Neutrophil (primary cell): ENCODE data around the gene ZNF396.

Source experiments
- H3K27ac ChIP-seq: fragments of 200-600 bp; sonication (generic); 2 replicates; pipeline ENCODE4 v1.5.1; 2016; ENCODE audit warnings: mild to moderate bottlenecking, moderate library complexity
- H3K27me3 ChIP-seq: fragments of 200-600 bp; sonication (generic); 2 replicates; pipeline ENCODE4 v1.6.0; 2016; ENCODE audit warnings: mild to moderate bottlenecking
- H3K36me3 ChIP-seq: fragments of 200-600 bp; sonication (generic); 2 replicates; pipeline ENCODE4 v1.5.1; 2017
- H3K4me1 ChIP-seq, 2 experiments: fragments of 200-600 bp in 1 of 2; sonication (generic) in 1 of 2; 1 replicate in 1 of 2; 2 replicates in 1 of 2; pipeline versions ENCODE4 v1.5.1 to v1.6.1; 2013 to 2016; ENCODE audit warnings: low read depth in 1 of 2, low read length in 1 of 2, mild to moderate bottlenecking in 1 of 2, moderate library complexity in 1 of 2; ENCODE audit not compliant: control insufficient read depth in 1 of 2, insufficient read depth in 1 of 2
- H3K4me3 ChIP-seq, 2 experiments: fragments of 200-600 bp in 1 of 2; sonication (generic) in 1 of 2; 1 replicate in 1 of 2; 2 replicates in 1 of 2; pipeline ENCODE4 v1.5.1; 2013 to 2016; ENCODE audit warnings: low read depth in 1 of 2, low read length in 1 of 2, mild to moderate bottlenecking in 1 of 2, moderate library complexity in 1 of 2
- H3K9me3 ChIP-seq: fragments of 200-600 bp; sonication (generic); 2 replicates; pipeline ENCODE4 v1.5.1; 2016
- TF ChIP-seq, protein P1 (sequence below): fragments of 200-600 bp; sonication (generic); IDR thresholded peaks from 2 replicates; pipeline ENCODE4 v1.5.1; 2016; ENCODE audit warnings: antibody characterized with exemption

ZNF396 gene

DNA sequence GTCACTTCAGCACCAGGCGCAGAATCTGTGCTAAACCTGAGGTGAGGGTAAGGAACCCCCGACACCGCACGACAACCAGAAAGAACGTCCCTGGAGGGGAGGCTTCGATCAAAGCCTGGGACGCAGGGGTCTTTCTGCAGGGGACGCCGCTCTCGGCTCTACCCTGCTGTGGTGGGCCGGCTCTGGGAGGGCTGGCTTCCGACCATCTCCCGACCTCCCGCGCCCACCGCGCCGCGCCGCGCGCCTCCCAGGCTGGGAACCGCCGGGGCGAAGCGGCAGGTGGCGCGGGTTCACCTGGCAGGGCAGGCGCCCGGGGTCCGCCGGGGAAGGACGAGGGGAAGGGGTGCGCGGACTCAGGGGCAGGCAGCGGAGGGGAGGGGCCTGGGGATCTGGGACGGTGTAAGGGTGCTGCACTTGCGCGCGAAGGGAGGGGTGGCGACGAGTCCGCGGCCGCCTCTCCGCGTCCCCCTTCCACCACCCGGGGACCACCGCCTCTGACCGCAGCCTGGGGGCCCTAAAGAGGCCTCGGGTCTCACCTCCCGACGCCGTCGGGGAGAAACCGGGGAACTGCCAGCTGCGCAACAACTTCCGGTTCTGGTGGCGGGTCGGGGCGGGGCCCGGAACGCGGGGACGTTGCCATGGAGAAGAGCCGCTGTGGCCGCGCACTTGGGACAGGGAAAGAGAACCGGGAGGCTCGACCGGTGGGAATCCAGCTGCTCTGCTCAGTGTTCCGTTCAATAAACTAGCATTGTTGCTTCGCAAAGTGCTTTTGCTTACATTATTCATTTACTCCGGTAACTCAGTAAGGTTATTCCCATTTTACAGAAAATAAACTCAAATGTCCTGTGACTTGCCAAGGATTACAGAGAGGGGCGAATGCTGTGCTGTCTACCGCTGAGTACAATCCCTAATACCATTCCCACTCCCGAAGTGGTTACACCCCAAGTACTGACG is at the start of gene ZNF396:
ZNF396 (minus strand) TSS at position 596 of the 954 bp plus-strand sequence. CDS start 3,045 bp downstream, outside the sequence.
- no peaks in the 10 kb centered on the region for H3K9me3 ChIP-seq
- H3K4me3 ChIP-seq, result peak within 1 kb of the TSS; percentile 83 to 88
- H3K4me1 ChIP-seq, result peaks cover 15 to 19% of the 10 kb centered on the region in 2 experiments
- peak within 1 kb of the TSS; percentile 88 for H3K27ac ChIP-seq
- TF ChIP-seq, protein P1, sequence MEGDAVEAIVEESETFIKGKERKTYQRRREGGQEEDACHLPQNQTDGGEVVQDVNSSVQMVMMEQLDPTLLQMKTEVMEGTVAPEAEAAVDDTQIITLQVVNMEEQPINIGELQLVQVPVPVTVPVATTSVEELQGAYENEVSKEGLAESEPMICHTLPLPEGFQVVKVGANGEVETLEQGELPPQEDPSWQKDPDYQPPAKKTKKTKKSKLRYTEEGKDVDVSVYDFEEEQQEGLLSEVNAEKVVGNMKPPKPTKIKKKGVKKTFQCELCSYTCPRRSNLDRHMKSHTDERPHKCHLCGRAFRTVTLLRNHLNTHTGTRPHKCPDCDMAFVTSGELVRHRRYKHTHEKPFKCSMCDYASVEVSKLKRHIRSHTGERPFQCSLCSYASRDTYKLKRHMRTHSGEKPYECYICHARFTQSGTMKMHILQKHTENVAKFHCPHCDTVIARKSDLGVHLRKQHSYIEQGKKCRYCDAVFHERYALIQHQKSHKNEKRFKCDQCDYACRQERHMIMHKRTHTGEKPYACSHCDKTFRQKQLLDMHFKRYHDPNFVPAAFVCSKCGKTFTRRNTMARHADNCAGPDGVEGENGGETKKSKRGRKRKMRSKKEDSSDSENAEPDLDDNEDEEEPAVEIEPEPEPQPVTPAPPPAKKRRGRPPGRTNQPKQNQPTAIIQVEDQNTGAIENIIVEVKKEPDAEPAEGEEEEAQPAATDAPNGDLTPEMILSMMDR, result peak; percentile 22
- H3K27me3 ChIP-seq, result no peaks in the 10 kb centered on the region
- H3K36me3 ChIP-seq, result no peaks in the 10 kb centered on the region

DNA sequence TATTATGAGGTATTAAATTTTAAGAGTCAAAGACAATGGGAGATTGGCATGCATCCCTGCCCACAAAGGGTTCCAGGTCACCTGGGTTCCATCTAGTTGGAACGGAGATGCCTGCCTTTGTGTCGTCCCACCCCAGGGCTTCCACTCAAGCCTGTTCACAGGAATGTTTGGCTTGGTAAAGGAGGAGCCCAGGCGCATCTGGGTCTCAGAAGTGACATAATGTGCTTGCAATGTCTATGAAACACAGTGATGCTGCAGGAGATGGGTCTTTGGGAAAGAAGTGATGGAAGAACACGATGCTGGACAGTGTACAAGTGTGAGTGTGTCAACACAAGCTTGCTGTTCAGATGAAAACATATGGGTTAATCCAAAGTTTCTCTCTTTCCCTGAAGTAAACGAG is 49.6 kb upstream of the ZNF396 start:
- TF ChIP-seq, protein P1, result no peak
- Histone ChIP-seq H3K4me3 (no peak overlapping the region), H3K4me1 (no peaks in the 10 kb centered on the region), H3K36me3 (no peaks in the 10 kb centered on the region), H3K27ac (no peak overlapping the region), H3K9me3 (no peaks in the 10 kb centered on the region), H3K27me3 (no peaks in the 10 kb centered on the region)

DNA sequence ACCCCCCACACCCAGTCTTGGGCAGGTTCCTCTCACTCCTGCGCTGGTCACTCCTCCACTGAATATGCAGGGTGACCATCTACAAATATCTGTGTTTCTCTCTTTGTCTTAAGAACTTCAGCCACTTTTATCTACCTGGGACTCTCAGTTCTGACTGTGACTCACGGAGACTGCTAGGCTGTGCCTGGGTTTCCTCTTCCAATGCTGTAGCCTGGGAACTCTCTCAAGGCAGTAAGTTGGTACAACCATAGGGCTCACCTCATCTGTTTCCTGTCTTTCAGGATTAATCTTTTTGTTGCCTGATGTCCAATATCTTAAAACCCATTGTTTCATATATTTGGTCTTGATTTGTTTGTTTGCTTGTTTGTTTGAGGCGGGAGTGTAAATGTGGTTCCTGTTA is 47.2 kb upstream of the ZNF396 start:
- H3K27ac ChIP-seq, result no peak overlapping the region
- TF ChIP-seq, protein P1, result no peak
- H3K9me3 ChIP-seq, result no peaks in the 10 kb centered on the region
- no peaks in the 10 kb centered on the region for H3K27me3 ChIP-seq
- H3K36me3 ChIP-seq, result no peaks in the 10 kb centered on the region
- H3K4me1 ChIP-seq, result no peaks in the 10 kb centered on the region
- H3K4me3 ChIP-seq, result no peak overlapping the region

DNA sequence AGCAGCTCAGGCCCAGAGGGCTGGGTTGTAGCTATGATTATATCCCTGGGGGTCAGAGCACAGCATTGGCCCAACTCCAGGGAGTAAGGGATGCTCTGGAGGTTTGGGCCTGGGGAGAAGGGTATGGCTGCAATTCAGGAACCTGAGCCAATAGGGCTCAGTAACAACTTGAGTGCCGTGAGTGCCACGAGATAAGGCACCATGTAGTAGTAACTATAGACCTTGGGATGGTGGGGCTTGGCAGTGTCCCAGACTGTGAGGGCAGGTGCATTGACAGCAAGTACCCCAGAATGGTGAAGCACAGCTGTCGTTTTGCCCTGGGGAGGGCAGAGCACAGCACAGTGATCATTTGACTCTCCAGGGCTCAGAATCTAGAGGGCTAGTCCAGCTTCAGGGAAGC is 45.1 kb upstream of the ZNF396 start:
- Histone ChIP-seq H3K27me3 (no peaks in the 10 kb centered on the region), H3K36me3 (no peaks in the 10 kb centered on the region), H3K4me1 (no peaks in the 10 kb centered on the region), H3K4me3 (no peak overlapping the region), H3K9me3 (no peaks in the 10 kb centered on the region), H3K27ac (no peak overlapping the region)
- TF ChIP-seq, protein P1, result no peak

DNA sequence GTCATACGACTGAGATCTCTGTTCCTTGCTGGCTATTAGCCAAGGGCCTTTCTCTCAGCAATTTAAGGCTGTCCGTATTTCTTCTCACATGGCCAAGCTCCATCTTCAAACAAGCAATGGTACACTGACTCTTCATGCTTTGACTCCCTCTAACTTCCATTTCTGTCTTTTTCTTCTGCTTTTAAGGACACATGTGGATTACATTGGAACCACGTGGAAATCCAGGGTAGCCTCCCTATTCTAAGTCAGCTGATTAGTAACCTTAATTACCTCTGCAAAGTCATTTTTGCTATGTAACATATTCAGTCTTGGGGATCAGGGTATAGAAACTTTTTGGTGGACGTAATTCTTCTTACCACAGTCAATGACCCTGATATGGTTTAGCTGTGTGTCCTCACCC is 41.5 kb upstream of the ZNF396 start:
- Histone ChIP-seq H3K36me3 (no peaks in the 10 kb centered on the region), H3K27ac (no peak overlapping the region), H3K27me3 (no peaks in the 10 kb centered on the region), H3K9me3 (no peaks in the 10 kb centered on the region), H3K4me1 (no peaks in the 10 kb centered on the region), H3K4me3 (no peak overlapping the region)
- TF ChIP-seq, protein P1, result no peak
